Uterus (tissue), 2 donors: ENCODE measurements around the gene OGFOD1.

Experiments used
- CTCF ChIP-seq, 4 experiments: fragments of 200-600 bp in 2 of 4; fragments of 450-650 bp in 2 of 4; sonication (generic) in 2 of 4; IDR thresholded peaks; one replicate each; pipeline ENCODE4 v1.5.1; 2016 to 2019; ENCODE audit warnings: antibody characterized with exemption in 4 of 4, mild to moderate bottlenecking in 2 of 4, moderate library complexity in 1 of 4
- POLR2A ChIP-seq, 2 donors: fragments of 450-650 bp; IDR thresholded peaks; one replicate each; pipeline ENCODE4 v1.6.1; 2016; ENCODE audit warnings: antibody characterized with exemption in 2 of 2, mild to moderate bottlenecking in 1 of 2, moderate library complexity in 1 of 2

- TF ChIP-seq CTCF (IDR thresholded peaks at IDR 0.05) (no peak), POLR2A (IDR thresholded peaks at IDR 0.05) (no peak)
Measured at GRCh38 chr16:56525236-56525635, 73.9 kb downstream of the OGFOD1 start.
